NT2/D1 (cell line): Measurements from ENCODE around the gene SLCO1A2.

Experiments
- SUZ12 ChIP-seq: IDR thresholded peaks from 2 replicates; pipeline ENCODE4 v1.6.1; 2011; ENCODE audit not compliant: insufficient read length, insufficient read depth; ENCODE audit errors: extremely low read depth
- YY1 ChIP-seq: IDR thresholded peaks from 2 replicates; pipeline ENCODE4 v1.6.1; 2011; ENCODE audit not compliant: insufficient read length, insufficient read depth
- ZNF274 ChIP-seq: IDR thresholded peaks from 2 replicates; pipeline ENCODE4 v1.6.1; 2011; ENCODE audit warnings: mild to moderate bottlenecking, low read depth, low read length

GRCh38 chr12:21379218-21379617 is 44.5 kb upstream of the SLCO1A2 start:
- no peak for TF ChIP-seq ZNF274
- TF ChIP-seq YY1 = no peak
- no peak for TF ChIP-seq SUZ12
